WI38 (cell line): ENCODE data around the gene SINHCAF.

Experiments
- H3K4me3 ChIP-seq: 2 replicates; pipeline ENCODE4 v1.5.1; 2011; ENCODE audit warnings: low read depth, mild to moderate bottlenecking, control low read depth, low read length
- TF ChIP-seq, protein P1 (sequence below): IDR thresholded peaks from 2 replicates; pipeline ENCODE4 v1.5.1; 2012; ENCODE audit warnings: low read depth, mild to moderate bottlenecking, control low read depth, low read length

Gene SINHCAF

DNA sequence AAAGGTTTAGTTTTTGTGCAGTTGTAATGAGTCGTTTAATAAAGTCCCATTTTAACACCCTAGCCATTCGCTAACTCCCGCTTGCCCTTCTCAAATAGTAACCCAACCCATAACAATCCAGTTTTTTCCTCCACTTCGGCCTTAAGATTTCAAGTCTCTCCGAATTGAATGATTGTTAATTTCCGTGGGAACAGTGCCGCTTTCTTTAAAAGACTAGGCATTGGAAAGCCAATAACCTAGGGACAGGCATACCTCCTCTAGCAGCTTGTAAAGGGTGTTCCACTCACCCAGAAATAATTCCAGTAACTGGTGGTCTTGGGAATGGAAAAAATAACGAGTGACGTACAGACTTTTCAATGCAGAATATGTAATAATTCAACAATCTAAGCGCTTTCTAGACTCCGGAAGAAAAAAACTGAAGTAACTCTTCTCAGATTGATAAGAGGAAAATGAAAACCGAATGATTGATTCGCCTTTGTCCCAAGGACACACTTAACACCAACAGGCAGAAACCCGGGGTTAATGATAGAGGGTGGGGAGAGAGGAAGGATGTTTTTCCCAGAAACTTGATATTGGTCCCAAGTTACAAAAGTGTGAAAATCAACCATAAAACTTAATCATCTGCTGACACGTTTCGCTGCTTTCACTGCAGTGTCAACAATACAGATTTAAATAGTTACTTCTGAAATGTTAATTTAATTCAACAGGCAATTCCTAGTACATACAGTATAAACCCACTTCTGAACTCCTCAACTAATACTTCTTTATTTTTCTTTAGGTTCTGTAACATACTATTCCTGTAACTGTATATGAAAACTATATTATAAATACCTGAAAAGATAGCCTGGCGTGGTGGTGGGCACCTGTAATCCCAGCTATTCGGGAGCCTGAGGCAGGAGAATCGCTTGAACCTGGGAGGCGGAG lies 1.0 kb upstream of the SINHCAF start:
- TF ChIP-seq, protein P1, sequence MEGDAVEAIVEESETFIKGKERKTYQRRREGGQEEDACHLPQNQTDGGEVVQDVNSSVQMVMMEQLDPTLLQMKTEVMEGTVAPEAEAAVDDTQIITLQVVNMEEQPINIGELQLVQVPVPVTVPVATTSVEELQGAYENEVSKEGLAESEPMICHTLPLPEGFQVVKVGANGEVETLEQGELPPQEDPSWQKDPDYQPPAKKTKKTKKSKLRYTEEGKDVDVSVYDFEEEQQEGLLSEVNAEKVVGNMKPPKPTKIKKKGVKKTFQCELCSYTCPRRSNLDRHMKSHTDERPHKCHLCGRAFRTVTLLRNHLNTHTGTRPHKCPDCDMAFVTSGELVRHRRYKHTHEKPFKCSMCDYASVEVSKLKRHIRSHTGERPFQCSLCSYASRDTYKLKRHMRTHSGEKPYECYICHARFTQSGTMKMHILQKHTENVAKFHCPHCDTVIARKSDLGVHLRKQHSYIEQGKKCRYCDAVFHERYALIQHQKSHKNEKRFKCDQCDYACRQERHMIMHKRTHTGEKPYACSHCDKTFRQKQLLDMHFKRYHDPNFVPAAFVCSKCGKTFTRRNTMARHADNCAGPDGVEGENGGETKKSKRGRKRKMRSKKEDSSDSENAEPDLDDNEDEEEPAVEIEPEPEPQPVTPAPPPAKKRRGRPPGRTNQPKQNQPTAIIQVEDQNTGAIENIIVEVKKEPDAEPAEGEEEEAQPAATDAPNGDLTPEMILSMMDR, result no peak
- peak overlapping the region; percentile 62 for H3K4me3 ChIP-seq

DNA sequence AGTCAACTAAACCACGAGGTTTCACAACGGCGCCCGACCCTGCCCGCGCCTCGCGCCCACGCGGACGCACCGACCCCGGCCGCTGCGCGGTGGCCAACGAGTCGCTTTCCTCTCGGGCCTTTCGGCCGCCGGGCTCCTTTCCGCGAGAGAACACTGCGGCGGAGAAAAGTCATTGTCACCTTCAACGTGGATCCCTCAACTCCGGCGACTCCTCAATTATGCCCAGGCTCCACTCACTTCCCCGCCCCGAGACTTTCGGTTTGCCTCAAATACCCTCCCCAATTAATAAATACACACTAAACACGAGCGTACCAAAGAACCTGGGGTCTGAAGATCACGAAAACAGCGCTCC lies 450 bp downstream of the SINHCAF start:
- TF ChIP-seq, protein P1, result no peak
- H3K4me3 ChIP-seq, result peak overlapping the region; percentile 62

DNA sequence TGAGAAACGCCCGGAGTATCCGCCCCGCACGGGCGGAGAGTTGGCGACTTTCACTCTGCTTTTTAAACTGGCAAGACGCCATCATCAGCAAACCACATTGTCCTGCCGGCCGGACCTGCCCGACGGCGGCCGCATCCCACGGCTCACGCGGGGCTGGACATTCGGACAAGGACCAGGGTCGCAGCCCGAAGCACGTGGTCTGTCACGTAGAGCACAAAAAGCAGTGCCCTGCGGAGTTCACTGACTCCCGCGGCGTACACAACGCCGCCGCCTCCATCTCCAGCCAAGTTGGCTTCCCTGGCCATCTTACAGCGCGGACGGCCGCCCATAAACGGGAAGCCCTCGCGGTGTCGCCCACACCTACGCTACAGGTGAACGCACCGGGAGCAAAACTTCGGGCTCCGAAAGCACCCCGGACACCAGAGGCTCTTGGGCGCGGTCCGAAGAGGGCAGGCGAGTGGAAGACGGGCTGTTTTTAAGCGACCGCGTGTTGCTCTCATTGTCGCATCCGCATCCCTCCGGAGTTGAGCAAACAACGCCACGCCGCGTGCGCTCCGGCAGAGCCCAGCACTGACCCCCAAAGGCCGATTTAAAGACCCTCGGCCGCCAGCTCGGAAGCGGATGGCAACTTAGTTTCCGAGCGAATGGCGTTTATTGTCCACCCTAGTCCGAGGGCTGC lies 966 bp downstream of the SINHCAF start:
- TF ChIP-seq, protein P1, result no peak
- peak overlapping the region; percentile 62 for H3K4me3 ChIP-seq

DNA sequence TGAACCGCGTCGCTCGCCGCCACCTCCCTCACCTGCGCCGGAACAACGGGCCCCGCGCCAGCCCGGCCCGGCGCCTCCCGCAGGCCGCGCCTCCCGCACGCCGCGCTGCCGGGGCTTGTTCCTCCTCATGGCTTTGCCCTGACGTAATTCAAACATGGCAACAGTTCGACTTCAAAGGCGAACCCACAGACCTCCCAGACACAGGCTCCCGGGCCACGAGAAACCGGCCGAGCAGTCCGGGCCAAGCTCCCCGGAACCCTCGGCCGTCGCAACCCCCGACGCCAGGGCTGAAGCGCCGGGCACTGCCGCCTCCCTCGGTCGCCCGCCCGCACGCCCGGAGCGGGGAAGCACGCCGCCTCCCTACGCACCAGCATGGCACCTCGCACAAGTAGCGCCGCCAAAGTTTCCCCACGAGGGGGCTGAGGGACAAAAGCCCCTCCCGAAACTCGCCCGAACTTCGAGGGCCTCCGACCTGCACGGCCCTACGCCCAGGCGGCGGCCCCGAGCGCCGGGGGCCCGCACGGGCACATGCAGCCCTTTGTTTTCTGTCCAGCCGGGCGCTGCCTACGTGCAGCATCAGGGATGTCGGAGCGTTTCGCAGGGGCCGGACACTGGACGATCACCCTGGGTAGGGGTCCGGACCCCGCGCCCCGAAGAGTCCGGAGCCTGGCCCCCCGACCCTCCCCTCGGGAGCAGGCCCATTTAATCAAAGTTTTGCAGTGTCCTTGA lies 1.7 kb downstream of the SINHCAF start:
- peak overlapping the region; percentile 62 for H3K4me3 ChIP-seq
- TF ChIP-seq, protein P1, result no peak

DNA sequence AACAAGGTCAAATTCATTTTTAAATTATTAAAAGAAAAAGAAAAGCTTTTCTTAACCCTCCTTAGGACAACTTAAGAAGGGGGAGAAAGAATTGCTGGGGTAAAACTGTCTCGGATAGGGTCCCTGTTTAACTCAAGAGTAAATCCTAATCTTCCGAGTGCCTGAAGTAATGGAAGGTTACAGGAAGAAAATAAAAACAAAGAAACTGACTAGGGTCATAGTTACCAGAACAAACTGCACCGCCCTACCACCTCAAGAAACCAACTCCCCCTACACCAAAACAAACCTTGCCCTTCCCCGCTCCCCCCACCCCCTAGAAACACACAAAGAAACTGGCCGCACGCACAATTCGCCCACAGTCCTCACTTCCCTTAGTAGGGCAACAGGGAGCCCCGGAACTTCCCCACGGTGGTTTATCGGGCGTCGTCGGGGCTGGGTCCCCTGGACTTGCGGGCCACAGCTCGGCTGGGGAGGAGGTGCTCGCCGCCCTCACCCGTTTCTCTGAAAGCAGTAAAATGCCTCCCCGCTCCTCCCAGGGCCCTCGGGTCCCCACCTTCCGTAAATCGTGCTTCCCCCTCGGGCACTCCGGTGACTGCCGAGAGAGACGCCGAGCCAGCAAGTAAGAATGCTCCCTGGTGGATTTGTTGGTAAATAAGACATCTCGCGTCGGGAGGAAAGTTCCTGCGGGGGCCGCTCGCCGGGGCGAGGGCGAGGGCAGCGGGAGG lies 2.4 kb downstream of the SINHCAF start:
- H3K4me3 ChIP-seq, result peak overlapping the region; percentile 62
- TF ChIP-seq, protein P1, result no peak

DNA sequence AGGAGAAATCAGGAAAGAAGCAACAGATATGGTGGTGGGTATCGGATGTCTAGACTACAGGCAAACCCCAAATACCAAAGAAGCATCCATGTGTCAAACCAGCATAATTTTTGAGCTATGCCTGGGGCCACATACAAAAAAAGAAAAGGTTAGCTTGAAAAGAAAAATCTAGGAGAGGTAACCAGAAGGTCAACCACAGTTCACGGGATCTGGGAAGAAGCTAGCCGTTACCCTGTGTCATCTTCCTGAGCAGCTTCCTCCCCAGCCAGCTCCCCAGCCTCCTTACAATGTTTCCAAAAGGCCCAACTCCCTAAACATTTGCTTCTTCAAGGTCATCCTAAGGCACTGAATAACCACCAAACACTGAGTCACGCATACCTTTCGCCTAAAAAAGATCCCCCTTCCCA lies 3.1 kb downstream of the SINHCAF start:
- TF ChIP-seq, protein P1, result no peak
- H3K4me3 ChIP-seq, result peak overlapping the region; percentile 62
